ENCODE data around the gene KLHL34.

KLHL34 gene

DNA sequence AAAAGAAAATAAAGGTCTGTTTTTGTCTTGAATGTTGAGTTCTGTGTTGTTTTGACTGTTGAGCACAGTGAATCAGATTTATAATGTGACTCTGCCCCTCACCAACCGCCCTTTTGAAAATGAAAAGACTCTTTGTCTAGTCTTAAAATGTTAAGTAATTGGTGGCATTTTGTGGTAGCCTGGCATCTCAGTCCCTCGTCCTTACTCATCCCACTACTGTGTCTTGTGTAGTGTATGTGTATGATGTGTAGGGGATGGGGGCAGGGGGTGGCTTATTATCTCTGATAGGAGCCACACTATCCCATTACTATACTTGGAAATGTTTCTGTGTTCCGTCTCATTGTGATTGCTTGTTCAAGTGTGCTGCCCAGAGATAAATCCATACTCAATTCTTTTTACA, 12.2 kb downstream of the KLHL34 start:
- no peak for DNase-seq

DNA sequence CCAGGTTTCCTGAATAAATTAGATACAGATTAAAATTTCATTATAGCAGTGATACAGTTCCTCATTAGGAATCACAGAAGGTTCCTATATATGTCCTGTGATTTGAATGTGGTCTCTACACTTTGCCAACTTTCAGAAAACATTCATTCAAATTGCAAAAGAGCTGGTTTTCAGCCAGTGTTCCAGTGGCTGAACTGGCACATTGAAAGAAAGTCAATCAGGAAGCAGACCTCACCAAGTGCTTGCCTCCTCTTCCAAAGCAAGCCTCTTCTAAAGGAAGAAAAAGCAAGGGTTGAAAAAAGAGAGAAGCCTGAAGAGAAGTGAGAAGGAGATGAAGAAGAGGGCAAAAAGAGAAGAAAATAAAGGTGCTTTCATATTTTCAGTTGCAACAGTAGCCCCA, 12.7 kb downstream of the KLHL34 start:
- no peak for DNase-seq

DNA sequence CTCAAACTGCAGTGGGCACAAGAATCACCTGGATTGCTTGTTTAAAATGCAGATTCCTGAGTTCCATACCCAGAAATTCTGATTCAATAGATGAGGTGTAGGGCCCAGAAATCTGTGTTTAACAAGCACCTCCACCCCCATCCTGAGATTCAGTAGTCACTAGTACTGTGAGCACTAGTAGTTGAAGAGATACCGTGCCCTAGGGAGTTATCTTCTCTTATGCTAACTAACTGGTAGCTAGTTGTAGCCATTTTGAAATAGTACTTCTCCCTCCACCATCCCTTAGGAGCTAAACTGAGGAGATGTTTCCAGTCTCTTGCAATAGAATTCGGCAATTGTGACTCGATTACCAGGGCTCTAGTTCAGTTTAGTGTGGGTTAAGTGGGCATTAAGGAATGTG, 18.4 kb downstream of the KLHL34 start:
- DNase-seq, result no peak

DNA sequence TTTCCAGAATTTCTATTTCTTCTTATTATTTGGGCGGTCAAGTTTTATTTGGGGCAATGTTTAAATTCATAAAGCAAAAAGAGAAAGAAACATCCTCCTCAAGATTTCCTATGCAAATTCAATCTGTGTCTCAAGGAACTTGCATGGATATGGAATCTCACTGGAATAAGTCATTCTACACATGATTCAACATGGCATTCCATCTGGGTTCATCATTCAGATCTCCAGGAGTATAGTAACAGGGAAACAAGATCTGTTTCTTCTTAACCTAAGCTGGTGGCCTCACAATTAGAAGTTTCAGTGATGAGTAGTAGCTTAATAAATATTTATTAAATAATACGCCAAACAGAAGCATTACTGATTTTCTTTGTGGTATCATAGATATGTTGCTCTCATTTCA, 19.8 kb downstream of the KLHL34 start:
- DNase-seq, result no peak

DNA sequence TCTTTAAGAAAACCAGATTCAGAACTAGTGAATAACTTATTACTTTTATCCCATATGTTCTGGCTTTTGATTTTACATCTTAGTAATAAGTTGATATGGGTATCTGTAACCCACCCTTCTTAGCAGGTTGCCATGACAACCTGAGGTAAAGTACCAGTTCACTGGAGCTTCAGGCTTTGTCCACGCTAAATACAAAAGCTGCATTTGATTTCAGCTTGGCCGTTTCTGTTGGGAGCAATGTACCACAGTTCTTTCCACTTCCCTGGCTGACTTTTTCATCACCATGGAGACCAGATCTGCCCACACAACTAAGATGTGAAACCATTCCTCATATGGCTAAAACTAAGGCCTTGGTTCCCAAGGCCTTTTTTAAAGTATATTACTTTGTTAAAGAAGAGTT, 26.1 kb downstream of the KLHL34 start:
- DNase-seq, result peak; percentile 42

DNA sequence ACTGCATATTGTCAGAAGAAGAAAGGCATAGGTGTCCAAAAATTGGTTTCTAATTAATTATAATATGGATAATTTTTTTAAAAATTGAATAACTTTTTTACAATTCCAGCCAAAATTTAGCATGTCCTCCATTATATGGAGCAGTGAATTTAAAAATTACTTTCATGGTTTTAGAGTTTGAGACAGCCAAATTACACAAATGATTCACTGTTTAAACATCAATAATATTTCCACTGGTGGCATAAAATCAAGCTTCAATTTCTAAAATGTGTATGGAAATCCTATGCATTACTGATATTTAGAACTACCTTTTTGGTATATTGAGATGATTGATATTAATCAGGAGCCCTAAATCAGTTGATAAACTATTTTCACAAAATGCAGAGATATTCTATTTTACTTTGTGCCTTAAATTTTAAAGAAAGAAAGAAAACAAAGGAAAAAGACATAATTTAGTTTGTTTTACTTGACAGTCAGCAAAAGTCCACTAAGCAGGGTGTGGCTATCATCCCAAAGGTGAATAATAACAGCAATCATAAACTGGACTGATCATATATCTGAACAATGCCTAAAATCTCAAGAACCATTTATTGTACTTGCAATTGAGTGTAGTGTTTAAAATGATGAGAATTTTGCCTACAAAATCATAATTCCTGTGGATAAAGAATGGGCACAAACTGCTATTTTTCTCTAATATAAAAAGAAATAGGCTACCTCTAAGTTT, 34.2 kb downstream of the KLHL34 start:
- no peak for DNase-seq

DNA sequence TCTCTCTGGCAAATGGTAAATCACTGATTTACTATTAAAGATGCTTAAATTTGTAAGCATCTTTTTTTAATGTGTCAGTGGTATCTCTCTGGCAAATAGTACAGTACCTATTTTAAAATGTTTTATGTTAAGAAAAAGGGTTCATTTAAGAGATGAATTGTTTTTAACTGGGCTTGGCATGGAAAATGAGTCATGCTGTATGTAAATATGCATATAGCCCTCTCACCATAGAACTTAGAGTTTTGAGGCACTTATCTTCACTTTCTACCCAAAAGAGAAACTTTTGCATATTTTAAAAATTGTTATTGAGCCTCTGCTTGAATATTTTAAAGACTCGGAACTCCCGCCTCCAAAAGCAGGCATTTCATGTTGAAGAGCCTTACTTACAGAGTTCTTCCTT, 37.9 kb downstream of the KLHL34 start:
- no peak for DNase-seq

DNA sequence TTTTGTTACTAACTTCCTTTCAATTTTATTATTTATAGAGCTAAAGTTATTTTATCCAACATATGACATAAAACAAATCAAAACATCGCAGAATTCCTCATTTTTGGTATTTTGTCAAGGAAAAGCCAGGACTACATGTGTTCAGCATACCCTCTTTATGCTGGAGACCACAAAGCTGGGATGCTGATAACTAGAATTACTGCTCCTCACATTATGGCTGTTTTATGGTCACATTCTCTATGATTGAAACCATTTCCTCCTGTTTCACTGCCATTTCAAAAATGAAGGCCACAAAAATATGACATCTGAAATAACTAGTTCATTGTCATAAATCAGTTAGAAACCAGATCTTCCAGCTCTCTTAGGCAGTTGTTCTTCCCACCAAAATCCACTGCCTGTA, 41.7 kb downstream of the KLHL34 start:
- DNase-seq, result no peak

DNA sequence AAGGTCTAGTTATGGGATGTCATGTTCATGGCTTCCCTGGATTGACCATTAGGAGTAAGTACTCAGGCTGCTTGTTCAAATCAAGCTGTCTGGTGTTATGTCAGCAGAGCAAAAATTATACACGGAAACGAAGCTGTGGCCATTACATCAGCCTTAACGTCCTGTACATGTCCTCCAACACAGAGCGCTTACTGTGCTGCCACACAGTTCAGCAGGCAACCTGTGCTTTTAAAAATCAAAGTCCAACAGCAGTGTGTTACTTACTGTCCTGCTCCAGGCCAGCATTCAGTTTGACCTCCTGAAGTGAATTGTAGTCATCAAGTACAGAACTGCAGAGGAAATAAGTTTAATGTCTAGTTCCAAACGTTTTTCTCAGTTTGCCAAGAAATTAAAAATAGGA, 46.0 kb downstream of the KLHL34 start:
- DNase-seq, result no peak

DNA sequence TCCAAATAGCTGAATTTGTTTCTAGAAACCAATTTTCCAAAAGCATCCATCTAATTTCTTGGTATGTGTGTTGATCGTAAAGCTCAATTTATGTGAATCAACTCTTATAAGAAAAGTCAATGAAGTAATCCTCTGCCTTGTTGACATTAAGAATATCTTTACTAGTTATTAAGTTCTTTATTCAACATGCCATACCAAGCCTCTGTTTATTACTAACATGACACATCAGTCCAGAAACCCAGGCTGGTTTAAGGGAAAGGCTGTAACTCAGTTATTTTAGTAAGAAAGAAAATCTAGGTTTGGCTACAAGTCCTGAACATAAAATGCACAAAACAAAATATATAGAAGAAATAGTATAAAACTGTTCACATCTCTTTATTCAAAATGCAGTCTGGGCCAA, 48.0 kb downstream of the KLHL34 start:
- no peak for DNase-seq

DNA sequence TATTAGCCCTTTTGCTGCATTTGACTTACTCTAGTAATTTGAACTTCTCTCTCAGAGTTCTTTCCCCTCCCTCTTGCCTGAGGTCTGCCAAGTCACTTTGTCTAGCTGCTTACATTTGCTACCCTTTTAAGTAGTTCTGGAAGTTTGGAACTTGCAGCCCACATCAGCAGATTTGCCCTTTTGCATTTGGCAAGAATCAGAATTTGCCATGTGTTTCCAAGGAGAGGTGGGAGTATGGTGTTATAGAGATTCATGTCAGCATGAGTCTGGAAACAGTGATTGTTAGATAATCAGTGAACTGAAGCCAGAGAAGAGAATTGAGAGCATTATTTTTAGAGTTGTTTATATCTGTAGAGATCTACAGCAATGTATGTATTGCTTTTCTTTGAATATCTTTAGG, 52.1 kb downstream of the KLHL34 start:
- no peak for DNase-seq
